ENCODE measurements around the gene LOC128125822.

LOC128125822 gene

GRCh38 chr6:63574554-63574900 lies 2.2 kb downstream of the LOC128125822 start:
- Histone ChIP-seq H3K4me1 (ENCODE audit: insufficient read depth, low read length) (peaks cover 30% of the 10 kb centered on the region), H3K27ac (ENCODE audit: low read depth, low read length) (peak overlapping the region; percentile 92), H3K27me3 (ENCODE audit: insufficient read depth, low read length) (no peaks in the 10 kb centered on the region), H3K36me3 (ENCODE audit: insufficient read depth, low read length) (peaks cover 3% of the 10 kb centered on the region), H3K9me3 (ENCODE audit: control insufficient read depth in 1 of 2, low read length in 2 of 2) (no peaks in the 10 kb centered on the region), H3K4me3 (ENCODE audit: low read length in 2 of 2) (peak overlapping the region; percentile 52 to 71)
- Mint-ChIP-seq H3K27me3 (no peaks in the 10 kb centered on the region), H3K9me3 (no peaks in the 10 kb centered on the region), H3K4me3 (peak overlapping the region; percentile 87 to 98 (median 94)), H3K4me1 (peaks cover 21 to 52% (median 30%) of the 10 kb centered on the region in 4 donors), H3K36me3 (peaks cover 13 to 41% of the 10 kb centered on the region in 2 donors), H3K27ac (peak overlapping the region; percentile 95 to 99 (median 96))
- no peak for DNase-seq
- intact Hi-C loops (cut with micrococcal nuclease): loop anchor here (1.0 kb wide), 1 partner anchor 24 kb away; no protein-coding TSS in a partner anchor
- CTCF ChIA-PET (ENCODE audit: partially characterized antibody): interaction anchor here (0.7 to 2.4 kb wide), 9 partner anchors 9 to 190 kb away, joined by 3 to 23 read pairs (median 6); partner anchors contain the start of gene PHF3
- POLR2A ChIA-PET (ENCODE audit: partially characterized antibody): interaction anchor here (1.4 to 2.9 kb wide), 3 partner anchors 24 to 165 kb away, joined by 6 to 62 read pairs (median 12); partner anchors contain the start of gene PHF3

DNA sequence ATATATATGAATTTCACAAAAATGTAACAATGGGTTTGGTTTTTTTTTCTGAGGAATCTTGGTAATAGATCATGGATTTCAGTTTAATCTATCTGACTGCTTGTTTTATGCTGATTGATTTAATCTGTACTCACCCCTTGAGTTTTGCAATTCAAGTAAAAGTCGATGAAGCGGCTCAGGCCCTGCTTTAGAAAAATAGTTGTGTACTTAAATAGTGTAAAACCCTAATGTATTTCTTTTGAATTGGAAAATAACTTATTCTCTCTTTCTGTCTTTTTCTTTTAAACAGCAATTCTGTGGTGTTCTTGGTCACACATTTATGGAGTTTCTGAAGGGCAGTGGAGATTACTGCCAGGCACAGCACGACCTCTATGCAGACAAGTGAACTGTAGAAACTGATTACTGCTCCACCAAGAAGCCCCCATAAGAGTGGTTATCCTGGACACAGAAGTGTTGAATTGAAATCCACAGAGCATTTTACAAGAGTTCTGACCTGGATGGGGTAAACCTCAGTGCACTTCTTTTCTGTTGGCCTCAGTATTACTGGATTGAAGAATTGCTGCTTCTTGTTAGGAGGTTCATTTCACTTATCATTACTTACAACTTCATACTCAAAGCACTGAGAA lies 4.0 kb downstream of the LOC128125822 start:
- H3K4me1 ChIP-seq (ENCODE audit: insufficient read depth, low read length): peaks cover 27% of the 10 kb centered on the region
- Mint-ChIP-seq H3K9me3 (no peaks in the 10 kb centered on the region), H3K36me3 (peaks cover 29 to 57% of the 10 kb centered on the region in 2 donors), H3K4me3 (peak overlapping the region in 1 of 8 donors; percentile 59), H3K4me1 (peaks cover 19 to 50% (median 29%) of the 10 kb centered on the region in 4 donors), H3K27ac (peak overlapping the region in 3 of 7 donors; percentile 25 to 75 (median 48)), H3K27me3 (no peaks in the 10 kb centered on the region)
- H3K27ac ChIP-seq (ENCODE audit: low read depth, low read length): no peak overlapping the region
- POLR2A ChIA-PET (ENCODE audit: partially characterized antibody): no interaction called here
- no peaks in the 10 kb centered on the region for H3K9me3 ChIP-seq (ENCODE audit: control insufficient read depth in 1 of 2, low read length in 2 of 2)
- H3K36me3 ChIP-seq (ENCODE audit: insufficient read depth, low read length): peaks cover 20% of the 10 kb centered on the region
- no peaks in the 10 kb centered on the region for H3K27me3 ChIP-seq (ENCODE audit: insufficient read depth, low read length)
- intact Hi-C loops (cut with micrococcal nuclease): no loop called here
- H3K4me3 ChIP-seq (ENCODE audit: low read length in 2 of 2): no peak overlapping the region
- CTCF ChIA-PET (ENCODE audit: partially characterized antibody): interaction anchor here (0.9 kb wide), 1 partner anchor 33 kb away, joined by 3 read pairs; no protein-coding TSS in a partner anchor
- no peak for DNase-seq

DNA sequence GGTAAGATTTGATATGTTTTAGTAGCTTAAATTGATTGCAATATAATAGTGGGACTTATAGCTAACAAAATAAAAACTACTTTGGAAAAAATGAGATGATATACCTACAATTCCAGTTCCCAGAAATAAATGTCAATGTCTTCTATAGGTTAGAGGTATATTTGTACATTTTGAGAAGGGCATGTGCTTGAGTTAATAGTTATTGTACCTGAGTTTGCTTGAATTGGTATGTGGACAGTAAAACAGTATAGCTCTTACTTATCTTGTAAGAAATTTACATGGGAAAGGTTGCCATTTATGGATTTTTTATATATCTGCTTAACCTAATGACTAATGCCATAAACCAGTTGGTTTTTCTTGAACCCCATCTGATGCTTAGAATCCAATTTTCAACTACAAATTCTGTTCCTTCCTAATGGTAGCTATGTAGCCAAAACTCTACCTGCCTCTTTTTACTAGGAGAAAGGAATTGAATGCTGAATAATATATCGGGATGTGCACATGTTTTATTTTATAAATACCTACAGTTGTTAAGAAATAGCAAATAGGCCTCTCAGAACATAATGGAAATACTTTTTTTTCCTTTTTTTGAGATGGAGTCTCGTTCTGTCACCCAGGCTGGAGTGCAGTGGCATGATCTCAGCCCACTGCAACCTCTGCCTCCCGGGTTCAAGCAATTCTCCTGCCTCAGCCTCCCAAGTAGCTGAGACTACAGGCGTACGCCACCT lies 4.9 kb downstream of the LOC128125822 start:
- POLR2A ChIA-PET (ENCODE audit: partially characterized antibody): no interaction called here
- H3K4me3 Mint-ChIP-seq: no peak overlapping the region

GRCh38 chr6:63578757-63579156 lies 6.5 kb downstream of the LOC128125822 start:
- CTCF ChIA-PET (ENCODE audit: partially characterized antibody): no interaction called here
- peaks cover 19% of the 10 kb centered on the region for H3K4me1 ChIP-seq (ENCODE audit: insufficient read depth, low read length)
- H3K9me3 Mint-ChIP-seq: peaks cover 0 to 4% (median 0%) of the 10 kb centered on the region in 8 donors
- peaks cover 16 to 35% (median 23%) of the 10 kb centered on the region in 4 donors for H3K4me1 Mint-ChIP-seq
- H3K27me3 ChIP-seq (ENCODE audit: insufficient read depth, low read length): no peaks in the 10 kb centered on the region
- DNase-seq: no peak
- H3K27ac Mint-ChIP-seq: no peak overlapping the region
- H3K27me3 Mint-ChIP-seq: no peaks in the 10 kb centered on the region
- H3K27ac ChIP-seq (ENCODE audit: low read depth, low read length): no peak overlapping the region
- H3K4me3 ChIP-seq (ENCODE audit: low read length in 2 of 2): no peak overlapping the region
- peaks cover 31 to 63% of the 10 kb centered on the region in 2 donors for H3K36me3 Mint-ChIP-seq
- H3K36me3 ChIP-seq (ENCODE audit: insufficient read depth, low read length): peaks cover 22% of the 10 kb centered on the region
- H3K9me3 ChIP-seq (ENCODE audit: control insufficient read depth in 1 of 2, low read length in 2 of 2): no peaks in the 10 kb centered on the region
- POLR2A ChIA-PET (ENCODE audit: partially characterized antibody): no interaction called here
- intact Hi-C loops (cut with micrococcal nuclease): no loop called here
- H3K4me3 Mint-ChIP-seq: no peak overlapping the region

More for the DNA sequence above, 4.9 kb downstream of the LOC128125822 start:
- no peaks in the 10 kb centered on the region for H3K9me3 ChIP-seq (ENCODE audit: control insufficient read depth in 1 of 2, low read length in 2 of 2)
- H3K27me3 ChIP-seq (ENCODE audit: insufficient read depth, low read length): no peaks in the 10 kb centered on the region
- H3K27ac ChIP-seq (ENCODE audit: low read depth, low read length): no peak overlapping the region
- DNase-seq: no peak
- H3K4me3 ChIP-seq (ENCODE audit: low read length in 2 of 2): no peak overlapping the region
- peaks cover 20% of the 10 kb centered on the region for H3K4me1 ChIP-seq (ENCODE audit: insufficient read depth, low read length)
- peak overlapping the region in 2 of 7 donors; percentile 42 to 75 for H3K27ac Mint-ChIP-seq
- no peaks in the 10 kb centered on the region for H3K27me3 Mint-ChIP-seq
- peaks cover 22% of the 10 kb centered on the region for H3K36me3 ChIP-seq (ENCODE audit: insufficient read depth, low read length)
- intact Hi-C loops (cut with micrococcal nuclease): no loop called here
- CTCF ChIA-PET (ENCODE audit: partially characterized antibody): interaction anchor here (0.9 kb wide), 1 partner anchor 32 kb away, joined by 3 read pairs; no protein-coding TSS in a partner anchor
- H3K36me3 Mint-ChIP-seq: peaks cover 31 to 63% of the 10 kb centered on the region in 2 donors
- H3K4me1 Mint-ChIP-seq: peaks cover 16 to 41% (median 24%) of the 10 kb centered on the region in 4 donors
- no peaks in the 10 kb centered on the region for H3K9me3 Mint-ChIP-seq

DNA sequence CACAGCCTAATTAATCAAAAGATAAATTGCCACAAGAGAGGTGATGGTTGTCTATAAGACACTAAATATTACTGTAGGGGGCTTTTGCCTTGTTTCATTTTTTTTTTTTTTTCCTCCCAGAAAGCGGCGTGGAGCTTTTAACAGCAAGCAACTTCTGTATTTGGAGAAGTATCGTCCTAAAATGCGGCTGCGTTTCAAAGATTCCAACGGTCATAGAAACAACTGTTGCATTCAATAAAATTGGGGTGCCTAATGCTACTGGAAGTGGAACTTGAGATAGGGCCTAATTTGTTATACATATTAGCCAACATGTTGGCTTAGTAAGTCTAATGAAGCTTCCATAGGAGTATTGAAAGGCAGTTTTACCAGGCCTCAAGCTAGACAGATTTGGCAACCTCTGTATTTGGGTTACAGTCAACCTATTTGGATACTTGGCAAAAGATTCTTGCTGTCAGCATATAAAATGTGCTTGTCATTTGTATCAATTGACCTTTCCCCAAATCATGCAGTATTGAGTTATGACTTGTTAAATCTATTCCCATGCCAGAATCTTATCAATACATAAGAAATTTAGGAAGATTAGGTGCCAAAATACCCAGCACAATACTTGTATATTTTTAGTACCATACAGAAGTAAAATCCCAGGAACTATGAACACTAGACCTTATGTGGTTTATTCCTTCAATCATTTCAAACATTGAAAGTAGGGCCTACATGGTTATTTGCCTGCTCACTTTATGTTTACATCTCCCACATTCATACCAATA lies 7.8 kb downstream of the LOC128125822 start:
- H3K4me3 ChIP-seq (ENCODE audit: low read length in 2 of 2): no peak overlapping the region
- no peaks in the 10 kb centered on the region for H3K27me3 ChIP-seq (ENCODE audit: insufficient read depth, low read length)
- no peaks in the 10 kb centered on the region for H3K9me3 ChIP-seq (ENCODE audit: control insufficient read depth in 1 of 2, low read length in 2 of 2)
- DNase-seq: no peak
- peaks cover 6% of the 10 kb centered on the region for H3K4me1 ChIP-seq (ENCODE audit: insufficient read depth, low read length)
- CTCF ChIA-PET (ENCODE audit: partially characterized antibody): interaction anchor here (0.7 kb wide), 1 partner anchor 85 kb away, joined by 3 read pairs; no protein-coding TSS in a partner anchor
- Mint-ChIP-seq H3K9me3 (peaks cover 0 to 4% (median 0%) of the 10 kb centered on the region in 8 donors), H3K4me3 (no peak overlapping the region), H3K36me3 (peaks cover 35 to 52% of the 10 kb centered on the region in 2 donors), H3K4me1 (peaks cover 4 to 21% (median 11%) of the 10 kb centered on the region in 4 donors), H3K27me3 (no peaks in the 10 kb centered on the region), H3K27ac (peak overlapping the region in 2 of 7 donors; percentile 18 to 46)
- H3K36me3 ChIP-seq (ENCODE audit: insufficient read depth, low read length): peaks cover 22% of the 10 kb centered on the region
- intact Hi-C loops (cut with micrococcal nuclease): no loop called here
- H3K27ac ChIP-seq (ENCODE audit: low read depth, low read length): no peak overlapping the region
- POLR2A ChIA-PET (ENCODE audit: partially characterized antibody): no interaction called here

- Mint-ChIP-seq H3K27me3 (no peaks in the 10 kb centered on the region), H3K4me3 (no peak overlapping the region), H3K4me1 (peaks cover 4 to 16% (median 10%) of the 10 kb centered on the region in 4 donors), H3K27ac (no peak overlapping the region), H3K36me3 (peaks cover 35 to 52% of the 10 kb centered on the region in 2 donors), H3K9me3 (peaks cover 0 to 4% (median 0%) of the 10 kb centered on the region in 8 donors)
- intact Hi-C loops (cut with micrococcal nuclease): no loop called here
- H3K4me1 ChIP-seq (ENCODE audit: insufficient read depth, low read length): peaks cover 4% of the 10 kb centered on the region
- peaks cover 22% of the 10 kb centered on the region for H3K36me3 ChIP-seq (ENCODE audit: insufficient read depth, low read length)
- CTCF ChIA-PET (ENCODE audit: partially characterized antibody): no interaction called here
- H3K9me3 ChIP-seq (ENCODE audit: control insufficient read depth in 1 of 2, low read length in 2 of 2): no peaks in the 10 kb centered on the region
- DNase-seq: no peak
- no peak overlapping the region for H3K4me3 ChIP-seq (ENCODE audit: low read length in 2 of 2)
- H3K27ac ChIP-seq (ENCODE audit: low read depth, low read length): no peak overlapping the region
- POLR2A ChIA-PET (ENCODE audit: partially characterized antibody): no interaction called here
- no peaks in the 10 kb centered on the region for H3K27me3 ChIP-seq (ENCODE audit: insufficient read depth, low read length)
Observed at GRCh38 chr6:63580704-63580961, 8.4 kb downstream of the LOC128125822 start.
